Measurements from ENCODE around the gene PLN. TPM values are rescaled to one million over a fixed set of nuclear protein-coding genes. Genes with fewer than 3 reads are reported as not detected.

The PLN gene
- total RNA-seq, 2 donors from 2014 or later = 13.3 to 23.5 TPM

- Histone ChIP-seq H3K27ac (no peak overlapping the region), H3K9me3 (no peaks in the 10 kb centered on the region), H3K36me3 (no peaks in the 10 kb centered on the region), H3K4me3 (no peak overlapping the region), H3K27me3 (replicated peaks; ENCODE audit: insufficient read depth) (no peaks in the 10 kb centered on the region), H3K4me1 (replicated peaks) (no peaks in the 10 kb centered on the region)
- TF ChIP-seq CTCF (IDR thresholded peaks at IDR 0.05) (no peak), POLR2A (IDR thresholded peaks at IDR 0.05) (no peak), POLR2AphosphoS5 (IDR thresholded peaks at IDR 0.05) (no peak)
- 72% methylated on average over 4 of the region's 4 CpGs for WGBS
- intact Hi-C loops (cut with DNase I) = no loop called here
- no peak for DNase-seq (ENCODE audit: low spot score)
Observed at GRCh38 chr6:118546164-118546879, 1.8 kb upstream of the PLN start.

GRCh38 chr6:118546880-118547218 lies 1.2 kb upstream of the PLN start:
- Histone ChIP-seq H3K4me3 (no peak overlapping the region), H3K27me3 (replicated peaks; ENCODE audit: insufficient read depth) (no peaks in the 10 kb centered on the region), H3K9me3 (no peaks in the 10 kb centered on the region), H3K36me3 (no peaks in the 10 kb centered on the region), H3K4me1 (replicated peaks) (no peaks in the 10 kb centered on the region), H3K27ac (no peak overlapping the region)
- intact Hi-C loops (cut with DNase I) = no loop called here
- DNase-seq (ENCODE audit: low spot score) = no peak
- WGBS = 73% methylated on average over 1 of the region's 1 CpG
- TF ChIP-seq POLR2AphosphoS5 (IDR thresholded peaks at IDR 0.05) = no peak
- no peak for TF ChIP-seq CTCF (IDR thresholded peaks at IDR 0.05)
- TF ChIP-seq POLR2A (IDR thresholded peaks at IDR 0.05) = no peak

GRCh38 chr6:118548613-118549012 lies 517 bp downstream of the PLN start:
- intact Hi-C loops (cut with DNase I) = no loop called here
- H3K4me3 ChIP-seq = peak overlapping the region in 1 of 2 donors; percentile 5
- H3K9me3 ChIP-seq = no peaks in the 10 kb centered on the region
- H3K36me3 ChIP-seq = no peaks in the 10 kb centered on the region
- no peaks in the 10 kb centered on the region for H3K4me1 ChIP-seq (replicated peaks)
- no peak for DNase-seq (ENCODE audit: low spot score)
- H3K27me3 ChIP-seq (replicated peaks; ENCODE audit: insufficient read depth) = no peaks in the 10 kb centered on the region
- no peak overlapping the region for H3K27ac ChIP-seq
- no peak for TF ChIP-seq POLR2A (IDR thresholded peaks at IDR 0.05)
- TF ChIP-seq CTCF (IDR thresholded peaks at IDR 0.05) = no peak
- no peak for TF ChIP-seq POLR2AphosphoS5 (IDR thresholded peaks at IDR 0.05)

- H3K4me3 ChIP-seq = no peak overlapping the region
- WGBS = 25% methylated on average over 3 of the region's 3 CpGs
- DNase-seq (ENCODE audit: low spot score) = no peak
Observed at GRCh38 chr6:118551063-118552053, 3.3 kb downstream of the PLN start.

More at GRCh38 chr6:118551063-118552053, 3.3 kb downstream of the PLN start:
- Histone ChIP-seq H3K27ac (no peak overlapping the region), H3K27me3 (replicated peaks; ENCODE audit: insufficient read depth) (no peaks in the 10 kb centered on the region), H3K36me3 (no peaks in the 10 kb centered on the region), H3K9me3 (no peaks in the 10 kb centered on the region), H3K4me1 (replicated peaks) (no peaks in the 10 kb centered on the region)
- TF ChIP-seq POLR2A (IDR thresholded peaks at IDR 0.05) = no peak
- TF ChIP-seq POLR2AphosphoS5 (IDR thresholded peaks at IDR 0.05) = no peak
- peak in 3 of 4 experiments; percentile 33 to 62 (median 58) for TF ChIP-seq CTCF (IDR thresholded peaks at IDR 0.05)
- intact Hi-C loops (cut with DNase I) = loop anchor here (5.0 to 10.0 kb wide), 2 partner anchors 39 to 267 kb away; no protein-coding TSS in a partner anchor

Measured in prostate gland (tissue), 2 donors.